HG03469 (cell line): ENCODE measurements around the gene ADAM10.
"Not testable (repeated sequence)": the region's sequence is repeated elsewhere in the genome, so short reads cannot be mapped to it uniquely, and the experiment has no call there.

Source experiments
- ATAC-seq: cut with Tn5 transposase; IDR thresholded peaks from one replicate; pipeline ENCODE4 v1.9.1; 2021; ENCODE audit warnings: mild to moderate bottlenecking, moderate library complexity, moderate number of reproducible peaks; ENCODE audit not compliant: unreplicated experiment

ADAM10 gene

DNA sequence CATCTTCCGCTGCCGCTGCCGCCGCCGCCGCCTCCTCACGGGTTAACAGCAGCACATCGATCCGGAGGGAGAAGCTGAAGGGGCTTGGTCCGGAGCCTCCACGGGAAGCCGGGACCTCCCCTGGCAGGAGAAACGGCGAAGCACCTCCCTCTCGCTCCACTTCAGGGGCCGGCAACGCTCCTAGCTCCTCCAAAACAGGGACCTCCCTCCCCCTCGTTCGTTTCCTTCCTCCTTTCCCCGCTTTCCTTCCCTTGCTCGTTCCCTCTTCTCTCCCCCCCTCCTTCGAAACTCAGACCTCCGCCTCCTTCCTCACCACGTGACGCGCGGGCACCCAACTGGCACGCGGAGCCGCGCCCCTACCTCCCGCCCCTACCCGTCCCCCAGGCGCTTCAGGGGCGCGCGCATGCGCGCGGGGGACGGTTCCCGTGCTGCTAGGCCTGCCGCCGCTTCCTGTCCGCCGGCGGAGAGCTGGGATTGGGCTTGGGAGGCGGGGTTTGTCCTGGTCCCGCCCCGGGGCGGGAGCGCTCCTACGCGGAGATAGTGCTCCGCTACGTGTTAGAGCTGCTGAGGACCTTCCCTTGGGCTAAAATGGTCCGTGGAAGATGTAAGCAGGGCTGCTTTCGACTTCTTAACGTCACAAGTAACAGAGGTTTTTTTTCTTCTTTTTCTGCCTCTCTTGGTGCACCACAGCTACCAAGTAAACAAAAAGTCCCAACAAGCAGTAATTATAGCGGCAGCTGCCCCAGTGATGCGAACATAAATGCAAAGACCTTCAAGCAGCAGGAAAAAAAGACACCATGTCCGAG, at the start of gene ADAM10:
TSS of gene ADAM10 (minus strand) at position 176 of the 806 bp plus-strand sequence. CDS start at position 3, 173 bp downstream.
- ATAC-seq, result peak; percentile 84

GRCh38 chr15:58797505-58797904, 48.0 kb upstream of the ADAM10 start:
- no peak for ATAC-seq

DNA sequence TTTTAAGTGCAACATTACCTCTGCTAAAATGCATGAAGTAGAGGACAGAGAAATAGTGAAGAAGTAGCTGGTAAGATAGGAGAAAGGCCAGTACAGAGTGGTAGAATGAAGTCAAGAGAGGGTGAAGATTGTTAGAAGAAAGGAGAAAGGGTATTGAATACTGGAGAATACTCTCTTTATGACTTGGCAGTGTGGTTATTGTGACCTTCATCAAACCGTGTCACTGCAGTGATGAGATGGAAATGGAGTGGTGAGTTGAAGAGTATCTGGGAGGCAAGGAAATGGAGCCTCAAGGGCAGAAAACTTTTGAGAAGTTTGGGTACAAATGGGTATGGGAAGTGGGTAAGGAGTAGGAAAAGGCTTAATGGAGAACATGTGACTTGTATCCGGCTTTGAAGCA, 46.3 kb upstream of the ADAM10 start:
- no peak for ATAC-seq

DNA sequence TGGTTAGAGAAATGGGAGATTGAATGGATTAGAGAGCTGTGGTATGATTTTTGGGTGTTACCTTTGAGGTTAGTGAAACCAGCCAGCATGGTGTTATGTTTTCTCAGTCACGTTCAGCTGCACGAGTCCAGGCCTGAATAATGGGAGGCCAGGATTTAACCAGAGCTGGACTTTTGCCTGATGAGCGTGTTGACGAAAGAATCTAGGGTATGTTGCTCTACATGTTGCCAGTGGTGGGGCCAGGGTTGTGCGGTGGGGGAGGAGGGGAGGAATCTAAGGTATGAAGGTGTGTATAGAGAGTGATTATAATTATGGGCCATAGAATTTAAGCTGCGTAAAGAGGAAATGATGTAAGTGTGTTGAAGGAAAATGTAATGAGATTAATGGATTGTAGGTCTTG, 44.4 kb upstream of the ADAM10 start:
- no peak for ATAC-seq

DNA sequence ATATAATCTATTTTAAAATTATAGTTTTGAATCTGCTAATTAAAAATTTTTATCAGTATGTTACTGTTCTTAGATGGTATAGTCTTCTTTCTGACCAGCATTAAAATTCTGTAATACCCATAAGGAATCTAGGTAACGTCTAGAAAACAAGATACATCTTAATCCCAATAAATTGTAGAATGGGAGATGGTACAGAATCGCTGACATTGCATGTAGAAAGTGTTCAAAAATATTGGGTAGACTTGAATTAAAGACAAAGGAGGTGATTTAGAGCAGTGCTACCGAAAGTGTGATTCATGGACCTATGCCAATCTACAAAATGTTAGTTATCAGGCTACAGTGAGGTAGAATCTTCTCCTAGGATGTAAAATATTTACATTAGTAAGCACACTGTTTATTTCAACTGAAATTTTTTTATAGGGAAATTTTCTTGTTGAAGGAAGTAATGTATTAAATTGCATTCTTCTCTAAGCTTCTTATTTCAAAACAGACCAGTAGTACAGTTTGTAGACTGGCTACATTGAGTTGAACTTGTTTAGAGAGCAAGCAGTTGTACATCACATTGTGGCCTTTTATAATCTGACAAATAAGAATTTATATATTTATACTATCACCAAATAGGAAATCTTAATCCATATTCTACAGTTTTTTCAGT, 38.7 kb upstream of the ADAM10 start:
- ATAC-seq, result no peak

GRCh38 chr15:58785355-58785754, 35.8 kb upstream of the ADAM10 start:
- no peak for ATAC-seq

DNA sequence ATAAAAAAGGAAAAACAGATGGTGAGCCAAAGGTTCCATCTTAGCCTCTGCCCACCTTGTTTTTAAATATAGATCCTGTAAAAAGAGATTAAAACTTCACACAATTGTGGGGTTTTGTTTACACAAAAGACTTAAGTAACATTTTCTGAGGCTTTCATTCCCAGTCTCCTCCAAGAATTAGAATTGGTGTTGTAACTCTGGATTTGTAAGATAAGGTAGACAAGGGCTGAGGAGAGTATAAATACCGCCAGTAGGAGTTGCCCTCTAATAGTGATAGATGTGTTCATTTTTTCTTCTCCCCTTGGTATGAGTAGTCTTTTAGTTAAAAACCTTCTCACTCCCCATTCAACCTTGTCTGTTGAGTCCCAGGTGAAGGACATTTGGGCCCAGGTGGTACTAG, 30.0 kb upstream of the ADAM10 start:
- no peak for ATAC-seq

GRCh38 chr15:58777107-58777506, 27.6 kb upstream of the ADAM10 start:
- ATAC-seq, result no peak

- no peak for ATAC-seq
Observed at GRCh38 chr15:58775402-58775801, 25.9 kb upstream of the ADAM10 start.

DNA sequence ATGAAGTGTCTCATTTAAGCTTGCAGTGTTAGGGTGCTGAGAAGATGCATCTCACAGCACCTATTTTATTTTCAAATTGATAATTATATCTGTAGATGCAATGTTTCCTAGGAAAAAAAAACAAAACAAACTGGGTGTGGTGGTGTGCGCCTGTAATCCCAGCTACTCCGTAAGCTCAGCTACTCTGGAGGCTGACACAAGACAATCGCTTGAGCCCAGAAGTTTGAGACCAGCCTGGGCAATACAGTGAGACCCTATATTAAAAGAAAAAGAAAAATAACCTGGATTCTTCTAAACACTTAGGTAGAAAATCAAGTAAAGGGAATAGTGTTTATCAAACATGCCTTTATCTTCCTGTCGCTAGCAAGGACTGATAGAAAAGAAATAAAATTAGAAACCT, 23.5 kb upstream of the ADAM10 start:
- ATAC-seq, result no peak

- no peak for ATAC-seq
Observed at GRCh38 chr15:58771621-58772250, 22.2 kb upstream of the ADAM10 start.

DNA sequence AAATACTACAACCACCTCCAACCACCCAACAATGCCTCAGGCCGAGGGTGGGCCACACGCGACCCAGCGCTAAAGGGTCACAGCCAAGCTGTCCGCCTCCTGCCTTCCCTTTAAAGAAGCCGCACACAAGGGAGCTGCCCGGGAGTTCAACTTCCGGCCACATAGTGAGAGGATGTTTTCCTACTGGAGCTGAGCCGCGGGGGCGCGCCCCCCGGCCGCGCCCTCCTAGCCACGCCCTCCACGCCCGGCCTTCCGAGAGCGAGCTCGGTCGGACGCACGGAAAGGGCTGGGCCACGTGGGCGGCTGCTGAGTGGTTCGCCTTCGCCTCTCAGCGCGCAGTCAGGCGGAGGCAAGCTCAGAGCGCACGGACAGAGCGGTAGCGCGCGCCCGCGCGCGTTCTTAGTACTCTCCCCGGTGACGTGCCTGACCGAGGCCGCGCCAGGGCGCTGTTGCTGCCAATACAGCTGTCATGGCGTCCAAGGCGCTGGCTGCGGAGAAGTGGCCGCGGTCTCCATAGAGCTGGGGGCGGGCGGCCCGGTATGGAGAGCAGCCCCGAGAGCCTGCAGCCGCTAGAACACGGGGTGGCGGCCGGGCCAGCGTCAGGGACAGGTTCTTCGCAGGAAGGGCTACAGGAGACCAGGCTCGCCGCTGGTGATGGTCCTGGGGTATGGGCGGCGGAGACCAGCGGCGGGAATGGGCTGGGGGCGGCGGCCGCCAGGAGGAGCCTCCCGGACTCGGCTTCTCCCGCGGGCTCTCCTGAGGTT, 21.5 kb upstream of the ADAM10 start, which contains the start of gene MINDY2:
TSS of gene MINDY2 (plus strand) at position 446 of the 764 bp plus-strand sequence. CDS start at position 540, 94 bp downstream.
- ATAC-seq, result peak; percentile 86

DNA sequence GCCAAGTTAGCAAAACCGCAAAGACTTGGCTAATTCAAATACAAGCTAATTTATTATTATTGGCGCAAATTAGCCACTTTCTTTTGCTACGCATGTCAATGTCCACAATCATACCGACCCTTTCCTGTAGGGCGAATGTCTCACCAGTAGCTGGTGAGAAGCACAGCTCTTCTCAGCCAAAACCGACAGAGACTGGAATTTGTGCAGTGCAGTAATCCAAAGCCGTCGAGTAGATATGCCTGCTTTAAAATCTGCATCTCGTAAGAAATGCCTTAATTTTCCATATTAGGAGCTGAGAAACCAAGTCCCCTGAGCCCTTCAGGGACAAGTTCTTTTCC, 21.0 kb upstream of the ADAM10 start:
- ATAC-seq, result no peak

DNA sequence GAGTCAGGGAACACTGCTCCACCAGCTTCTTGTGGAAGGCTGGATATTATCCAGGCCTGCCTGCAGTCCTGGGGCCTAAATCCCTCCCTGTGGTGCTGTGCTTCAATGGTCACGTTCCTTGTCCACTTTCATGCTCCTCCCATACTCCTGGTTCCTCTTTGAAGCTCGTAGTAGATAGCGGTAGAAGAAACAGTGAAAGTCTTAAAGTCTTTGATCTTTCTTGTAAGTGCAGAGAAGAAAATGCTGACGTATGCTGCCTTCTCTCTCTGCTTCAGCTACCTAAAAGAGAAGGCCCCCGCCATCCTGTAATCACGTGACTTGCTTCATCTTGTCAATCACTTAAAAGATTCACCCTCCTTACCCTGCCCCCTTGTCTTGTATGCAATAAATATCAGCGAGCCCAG, 19.1 kb upstream of the ADAM10 start:
- ATAC-seq, result not testable (repeated sequence)

- ATAC-seq, result no peak
Observed at GRCh38 chr15:58766290-58766689, 16.8 kb upstream of the ADAM10 start.

GRCh38 chr15:58764468-58764867, 15.0 kb upstream of the ADAM10 start:
- ATAC-seq, result no peak

- no peak for ATAC-seq
Observed at GRCh38 chr15:58762731-58763130, 13.2 kb upstream of the ADAM10 start.

DNA sequence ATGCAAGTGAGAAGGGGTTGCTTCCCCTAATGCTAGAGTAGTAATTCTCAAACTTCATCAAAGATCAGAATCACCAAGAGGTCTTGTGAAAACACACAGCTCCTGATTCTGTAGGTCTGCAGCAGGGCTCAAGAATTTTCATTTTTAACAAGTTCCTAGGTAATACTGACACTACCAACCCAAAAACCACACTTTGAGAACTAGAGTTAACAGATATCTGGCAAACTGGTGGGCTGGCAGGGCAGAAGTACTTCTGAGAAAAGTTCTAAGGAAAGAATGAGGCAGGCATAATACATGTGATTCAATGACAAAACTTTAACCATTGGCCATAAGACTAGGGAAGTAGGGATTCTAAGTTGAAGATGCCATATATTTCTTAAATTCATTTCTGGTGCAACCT, 12.8 kb upstream of the ADAM10 start:
- ATAC-seq, result no peak

GRCh38 chr15:58761010-58761388, 11.5 kb upstream of the ADAM10 start:
- no peak for ATAC-seq

- no peak for ATAC-seq
Observed at GRCh38 chr15:58760385-58761009, 11.0 kb upstream of the ADAM10 start.

DNA sequence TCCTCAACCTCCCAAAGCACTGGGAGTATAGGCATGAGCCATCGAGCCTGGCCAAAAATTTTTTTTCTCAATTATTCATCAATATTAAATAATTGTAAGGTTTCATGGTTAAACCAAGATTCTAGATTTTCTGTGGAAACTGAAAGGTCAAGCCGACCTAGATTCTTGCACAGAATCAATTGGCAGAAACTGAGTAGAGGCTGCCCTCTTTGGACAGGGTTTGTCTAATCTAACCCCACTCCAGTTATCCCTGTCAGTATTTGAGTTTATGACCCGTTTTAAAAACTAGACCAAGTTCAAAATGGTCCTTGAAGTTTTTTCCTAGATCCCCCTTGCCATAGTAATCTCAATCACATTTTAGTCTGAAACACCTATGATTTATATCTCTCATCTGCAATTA, 8.6 kb upstream of the ADAM10 start:
- no peak for ATAC-seq
